CD14-positive monocyte (primary cell): ENCODE measurements around the gene ACVR1. TPM values are rescaled to one million over a fixed set of nuclear protein-coding genes. Genes with fewer than 3 reads are reported as not detected.

Experiments used
- DNase-seq, 3 donors: peaks; one replicate each; pipeline ENCODE4 v3.0.0-alpha.2; 2011 to 2022
- H2AFZ ChIP-seq: 2 replicates; pipeline ENCODE4 v1.6.0; 2012; ENCODE audit warnings: mild to moderate bottlenecking, low read depth, low read length, inconsistent platforms; ENCODE audit not compliant: insufficient read depth, poor library complexity, severe bottlenecking
- H3K27ac ChIP-seq, 2 donors: 1 replicate in 1 of 2; 2 replicates in 1 of 2; pipeline ENCODE4 v1.5.1; 2012 to 2013; ENCODE audit warnings: low read length in 2 of 2, control low read depth in 1 of 2, inconsistent platforms in 1 of 2, low read depth in 1 of 2, mild to moderate bottlenecking in 1 of 2
- H3K27me3 ChIP-seq, 2 donors: one replicate each; pipeline versions ENCODE4 v1.6.0 to v1.6.1; 2011 to 2013; ENCODE audit warnings: low read length in 2 of 2; ENCODE audit not compliant: control insufficient read depth in 2 of 2, insufficient read depth in 2 of 2
- H3K36me3 ChIP-seq, 2 donors: replicated peaks in 1 of 2; 1 replicate in 1 of 2; 2 replicates in 1 of 2; pipeline versions ENCODE4 v1.5.1 to v1.6.1; 2012 to 2013; ENCODE audit warnings: low read length in 2 of 2, control low read depth in 1 of 2, inconsistent platforms in 1 of 2, mild to moderate bottlenecking in 1 of 2; ENCODE audit not compliant: insufficient read depth in 2 of 2, control insufficient read depth in 1 of 2
- H3K4me1 ChIP-seq, 2 donors: 1 replicate in 1 of 2; 2 replicates in 1 of 2; pipeline versions ENCODE4 v1.5.1 to v1.6.1; 2012 to 2013; ENCODE audit warnings: low read length in 2 of 2, control low read depth in 1 of 2, inconsistent platforms in 1 of 2, mild to moderate bottlenecking in 1 of 2, moderate library complexity in 1 of 2; ENCODE audit not compliant: insufficient read depth in 2 of 2, control insufficient read depth in 1 of 2
- H3K4me2 ChIP-seq: replicated peaks from 2 replicates; pipeline ENCODE3; 2012; ENCODE audit warnings: low read length, moderate library complexity, mild to moderate bottlenecking; ENCODE audit not compliant: poor library complexity, severe bottlenecking; ENCODE audit errors: extremely low read depth
- H3K4me3 ChIP-seq, 3 experiments: fragments of 200-600 bp in 1 of 3; sonication (generic) in 1 of 3; replicated peaks in 1 of 3; 1 replicate in 2 of 3; 2 replicates in 1 of 3; pipeline ENCODE4 v1.5.1; 2011 to 2013; ENCODE audit warnings: low read length in 3 of 3, mild to moderate bottlenecking in 3 of 3, control low read depth in 2 of 3, low read depth in 2 of 3, inconsistent platforms in 1 of 3, moderate library complexity in 1 of 3
- H3K79me2 ChIP-seq: 2 replicates; pipeline ENCODE4 v1.6.0; 2012; ENCODE audit warnings: mild to moderate bottlenecking, control low read depth, inconsistent platforms, low read length, moderate library complexity; ENCODE audit not compliant: insufficient read depth
- H3K9ac ChIP-seq: 2 replicates; pipeline ENCODE4 v1.6.0; 2017; ENCODE audit warnings: low read length, mild to moderate bottlenecking; ENCODE audit not compliant: insufficient read depth, poor library complexity, severe bottlenecking
- H3K9me3 ChIP-seq, 2 donors: replicated peaks in 1 of 2; 1 replicate in 1 of 2; 2 replicates in 1 of 2; pipeline versions ENCODE4 v1.5.1 to v1.6.1; 2012 to 2013; ENCODE audit warnings: low read length in 2 of 2, control low read depth in 1 of 2; ENCODE audit not compliant: control insufficient read depth in 1 of 2, insufficient read depth in 1 of 2
- H4K20me1 ChIP-seq: 2 replicates; pipeline ENCODE4 v1.6.0; 2012; ENCODE audit warnings: mild to moderate bottlenecking, low read length, control low read depth, moderate library complexity; ENCODE audit not compliant: insufficient read depth
- H3K27ac Mint-ChIP-seq, 7 donors: one replicate each; pipeline ENCODE4 v1.8.0; 2020; ENCODE audit warnings: mild to moderate bottlenecking in 7 of 7, mixed read lengths in 7 of 7, moderate library complexity in 6 of 7, inconsistent platforms in 2 of 7
- H3K27me3 Mint-ChIP-seq, 3 donors: one replicate each; pipeline ENCODE4 v1.8.0; 2021 to 2022; ENCODE audit warnings: low read depth in 3 of 3, mild to moderate bottlenecking in 3 of 3, mixed read lengths in 3 of 3, moderate library complexity in 3 of 3, inconsistent platforms in 1 of 3
- H3K36me3 Mint-ChIP-seq, 2 donors: one replicate each; pipeline ENCODE4 v1.8.0; 2020; ENCODE audit warnings: mixed read lengths in 2 of 2, inconsistent platforms in 1 of 2, mild to moderate bottlenecking in 1 of 2
- H3K4me1 Mint-ChIP-seq: one replicate; pipeline ENCODE4 v1.8.0; 2020; ENCODE audit warnings: mild to moderate bottlenecking, mixed read lengths
- H3K4me3 Mint-ChIP-seq, 2 donors: one replicate each; pipeline ENCODE4 v1.8.0; 2020; ENCODE audit warnings: mild to moderate bottlenecking in 2 of 2, mixed read lengths in 2 of 2, moderate library complexity in 1 of 2
- H3K9me3 Mint-ChIP-seq, 7 donors: one replicate each; pipeline ENCODE4 v1.8.0; 2020 to 2022; ENCODE audit warnings: mixed read lengths in 7 of 7, mild to moderate bottlenecking in 6 of 7, moderate library complexity in 6 of 7, inconsistent platforms in 2 of 7
- CTCF ChIP-seq: fragments of 200-600 bp; IDR thresholded peaks from one replicate; pipeline ENCODE4 v1.8.0; 2022; ENCODE audit warnings: antibody characterized with exemption, mild to moderate bottlenecking
- WGBS: methylation state at CpG from one replicate; pipeline ENCODE4 v1.1.5; 2013; ENCODE audit warnings: missing lambda C conversion rate; ENCODE audit not compliant: insufficient coverage; 5-methylcytosine and 5-hydroxymethylcytosine counted together
- intact Hi-C, 2 donors: fragments of 100-400 bp; cut with micrococcal nuclease; formaldehyde crosslinking; loops; one replicate each; pipeline versions ENCODE4 v1.15.0 to v1.15.1; 2023
- polyA plus RNA-seq, 3 donors: library from polyadenylated mRNA; depleted of rRNA in 1 of 3; unstranded in 2 of 3; stranded (reverse) in 1 of 3; fragments of 300-500 nt in 2 of 3; fragments of >200 nt in 1 of 3; fragmentation: Illumina TruSeq in 2 of 3; gene quantifications; 1 replicate in 2 of 3; 2 replicates in 1 of 3; pipeline ENCODE4 v1.2.3, GENCODE V29; 2012 to 2021

ACVR1 gene
- polyA plus RNA-seq, 3 donors = 2.8 to 13.4 (median 4.9) TPM

GRCh38 chr2:157831573-157832315, 44.4 kb downstream of the ACVR1 start:
- H3K27me3 ChIP-seq = no peaks in the 10 kb centered on the region
- peaks cover 5 to 13% of the 10 kb centered on the region in 2 donors for H3K4me1 ChIP-seq
- peak overlapping the region; percentile 72 to 88 (median 87) for H3K27ac Mint-ChIP-seq
- peaks cover 0 to 2% (median 0%) of the 10 kb centered on the region in 7 donors for H3K9me3 Mint-ChIP-seq
- no peak overlapping the region for H2AFZ ChIP-seq
- TF ChIP-seq CTCF = no peak
- intact Hi-C loops = no loop called here
- no peaks in the 10 kb centered on the region for H3K9me3 ChIP-seq
- no peaks in the 10 kb centered on the region for H3K79me2 ChIP-seq
- no peak overlapping the region for H3K9ac ChIP-seq
- no peak overlapping the region for H3K4me2 ChIP-seq
- H4K20me1 ChIP-seq = no peaks in the 10 kb centered on the region
- H3K36me3 Mint-ChIP-seq = peaks cover 10 to 16% of the 10 kb centered on the region in 2 donors
- peak overlapping the region in 1 of 2 donors; percentile 66 for H3K27ac ChIP-seq
- DNase-seq = no peak
- peaks cover 0 to 1% (median 0%) of the 10 kb centered on the region in 3 donors for H3K27me3 Mint-ChIP-seq
- H3K4me3 ChIP-seq = no peak overlapping the region
- H3K36me3 ChIP-seq = no peaks in the 10 kb centered on the region
- peaks cover 17% of the 10 kb centered on the region for H3K4me1 Mint-ChIP-seq
- H3K4me3 Mint-ChIP-seq = peak overlapping the region in 1 of 2 donors; percentile 52
- 100% methylated on average over 1 of the region's 3 CpGs for WGBS

GRCh38 chr2:157830696-157831570, 45.2 kb downstream of the ACVR1 start:
- peaks cover 0 to 4% of the 10 kb centered on the region in 2 donors for H3K36me3 ChIP-seq
- Mint-ChIP-seq H3K36me3 (peaks cover 7 to 10% of the 10 kb centered on the region in 2 donors), H3K4me1 (peaks cover 17% of the 10 kb centered on the region), H3K27ac (peak overlapping the region; percentile 72 to 89 (median 87)), H3K27me3 (peaks cover 0 to 1% (median 0%) of the 10 kb centered on the region in 3 donors), H3K4me3 (peak overlapping the region in 1 of 2 donors; percentile 52), H3K9me3 (peaks cover 0 to 2% (median 0%) of the 10 kb centered on the region in 7 donors)
- intact Hi-C loops = no loop called here
- H3K9me3 ChIP-seq = no peaks in the 10 kb centered on the region
- no peak overlapping the region for H2AFZ ChIP-seq
- peak overlapping the region in 1 of 2 donors; percentile 66 for H3K27ac ChIP-seq
- H3K4me3 ChIP-seq = no peak overlapping the region
- TF ChIP-seq CTCF = no peak
- H3K27me3 ChIP-seq = no peaks in the 10 kb centered on the region
- no peaks in the 10 kb centered on the region for H4K20me1 ChIP-seq
- peak; percentile 75 to 92 (median 91) for DNase-seq
- H3K4me2 ChIP-seq = no peak overlapping the region
- peaks cover 5 to 13% of the 10 kb centered on the region in 2 donors for H3K4me1 ChIP-seq
- no peaks in the 10 kb centered on the region for H3K79me2 ChIP-seq
- 86% methylated on average over 1 of the region's 2 CpGs for WGBS
- no peak overlapping the region for H3K9ac ChIP-seq
